ENCODE results near the gene DDAH1. TPM values are rescaled to one million over a fixed set of nuclear protein-coding genes. Genes with fewer than 3 reads are reported as not detected.
"Not testable (repeated sequence)": the region's sequence is repeated elsewhere in the genome, so short reads cannot be mapped to it uniquely, and the experiment has no call there.

Gene DDAH1
- total RNA-seq, 1 experiment from 2014 or later: 5.5 TPM

DNA sequence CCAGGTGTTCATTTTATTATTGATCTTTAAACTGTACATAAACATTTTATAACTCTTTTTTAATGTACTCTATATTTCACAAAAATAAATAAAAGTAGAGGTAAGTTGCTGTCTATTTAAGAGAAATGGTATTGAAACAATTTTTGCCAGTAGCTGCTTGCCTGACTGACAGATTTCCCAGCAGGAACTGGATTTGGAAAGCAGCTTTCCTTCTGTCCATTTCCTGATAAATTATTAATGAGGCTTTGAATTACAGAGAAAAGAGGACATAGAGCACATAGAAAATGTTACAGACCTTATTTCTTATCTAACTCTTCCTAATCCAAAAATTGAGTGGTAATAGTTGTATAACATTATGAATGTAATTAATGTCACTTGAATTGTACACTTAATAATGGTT lies 108.8 kb downstream of the DDAH1 start:
- in situ Hi-C loops (cut with HindIII; ENCODE audit: low pct_unique_long_range_greater_than_20kb, low sequenced_read_pairs): no loop called here
- DNase-seq (ENCODE audit: low read depth, low spot score): no peak

DNA sequence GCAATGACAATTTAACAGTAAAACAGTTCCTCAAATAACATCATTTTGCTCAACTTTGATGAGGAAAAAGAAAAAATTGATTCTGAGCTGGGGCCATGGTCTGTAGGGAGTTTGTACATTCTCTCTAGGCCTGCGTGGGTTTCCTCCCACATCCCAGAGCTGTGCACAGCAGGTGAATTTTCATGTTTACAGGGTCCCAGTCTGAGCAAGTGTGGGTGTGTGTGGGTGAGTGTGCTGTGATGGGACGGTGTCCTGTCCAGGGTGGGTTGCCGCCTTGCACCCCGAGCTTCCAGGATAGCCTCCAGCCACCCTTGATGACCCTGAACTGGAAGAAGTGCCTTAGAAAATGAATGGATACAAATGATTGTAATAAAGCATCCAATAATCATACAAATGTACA lies 112.9 kb downstream of the DDAH1 start:
- DNase-seq (ENCODE audit: low read depth, low spot score): no peak
- in situ Hi-C loops (cut with HindIII; ENCODE audit: low pct_unique_long_range_greater_than_20kb, low sequenced_read_pairs): no loop called here

GRCh38 chr1:85351202-85351828 lies 113.6 kb downstream of the DDAH1 start:
- in situ Hi-C loops (cut with HindIII; ENCODE audit: low pct_unique_long_range_greater_than_20kb, low sequenced_read_pairs): no loop called here
- DNase-seq (ENCODE audit: low read depth, low spot score): no peak

- no peak for DNase-seq (ENCODE audit: low read depth, low spot score)
- in situ Hi-C loops (cut with HindIII; ENCODE audit: low pct_unique_long_range_greater_than_20kb, low sequenced_read_pairs): loop anchor here (25.0 kb wide), 1 partner anchor 163 kb away; no protein-coding TSS in a partner anchor
Measured at GRCh38 chr1:85349224-85349623, 115.7 kb downstream of the DDAH1 start.

- in situ Hi-C loops (cut with HindIII; ENCODE audit: low pct_unique_long_range_greater_than_20kb, low sequenced_read_pairs): loop anchor here (25.0 kb wide), 1 partner anchor 164 kb away; no protein-coding TSS in a partner anchor
- no peak for DNase-seq (ENCODE audit: low read depth, low spot score)
Measured at GRCh38 chr1:85347908-85348307, 117.1 kb downstream of the DDAH1 start.

DNA sequence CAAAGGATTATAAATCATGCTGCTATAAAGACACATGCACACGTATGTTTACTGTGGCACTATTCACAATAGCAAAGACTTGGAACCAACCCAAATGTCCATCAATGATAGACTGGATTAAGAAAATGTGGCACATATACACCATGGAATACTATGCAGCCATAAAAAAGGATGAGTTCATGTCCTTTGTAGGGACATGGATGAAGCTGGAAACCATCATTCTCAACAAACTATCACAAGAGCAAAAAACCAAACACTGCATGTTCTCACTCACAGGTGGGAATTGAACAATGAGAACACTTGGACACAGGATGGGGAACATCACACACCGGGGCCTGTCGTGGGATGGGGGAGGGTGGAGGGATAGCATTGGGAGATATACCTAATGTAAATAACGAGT lies 117.7 kb downstream of the DDAH1 start:
- DNase-seq (ENCODE audit: low read depth, low spot score): not testable (repeated sequence)
- in situ Hi-C loops (cut with HindIII; ENCODE audit: low pct_unique_long_range_greater_than_20kb, low sequenced_read_pairs): loop anchor here (25.0 kb wide), 1 partner anchor 165 kb away; no protein-coding TSS in a partner anchor

- in situ Hi-C loops (cut with HindIII; ENCODE audit: low pct_unique_long_range_greater_than_20kb, low sequenced_read_pairs): loop anchor here (25.0 kb wide), 1 partner anchor 168 kb away; no protein-coding TSS in a partner anchor
- DNase-seq (ENCODE audit: low read depth, low spot score): peak; percentile 56
Measured at GRCh38 chr1:85344256-85344694, 120.7 kb downstream of the DDAH1 start.

GRCh38 chr1:85343612-85344255 lies 121.2 kb downstream of the DDAH1 start:
- in situ Hi-C loops (cut with HindIII; ENCODE audit: low pct_unique_long_range_greater_than_20kb, low sequenced_read_pairs): loop anchor here (25.0 kb wide), 1 partner anchor 169 kb away; no protein-coding TSS in a partner anchor
- peak; percentile 64 for DNase-seq (ENCODE audit: low read depth, low spot score)

- DNase-seq (ENCODE audit: low read depth, low spot score): no peak
- in situ Hi-C loops (cut with HindIII; ENCODE audit: low pct_unique_long_range_greater_than_20kb, low sequenced_read_pairs): loop anchor here (25.0 kb wide), 1 partner anchor 169 kb away; no protein-coding TSS in a partner anchor
Measured at GRCh38 chr1:85343213-85343611, 121.7 kb downstream of the DDAH1 start.

GRCh38 chr1:85342207-85342606 lies 122.8 kb downstream of the DDAH1 start:
- in situ Hi-C loops (cut with HindIII; ENCODE audit: low pct_unique_long_range_greater_than_20kb, low sequenced_read_pairs): loop anchor here (25.0 kb wide), 1 partner anchor 170 kb away; no protein-coding TSS in a partner anchor
- DNase-seq (ENCODE audit: low read depth, low spot score): no peak

- no peak for DNase-seq (ENCODE audit: low read depth, low spot score)
- in situ Hi-C loops (cut with HindIII; ENCODE audit: low pct_unique_long_range_greater_than_20kb, low sequenced_read_pairs): loop anchor here (25.0 kb wide), 1 partner anchor 172 kb away; no protein-coding TSS in a partner anchor
Measured at GRCh38 chr1:85340427-85340826, 124.5 kb downstream of the DDAH1 start.

DNA sequence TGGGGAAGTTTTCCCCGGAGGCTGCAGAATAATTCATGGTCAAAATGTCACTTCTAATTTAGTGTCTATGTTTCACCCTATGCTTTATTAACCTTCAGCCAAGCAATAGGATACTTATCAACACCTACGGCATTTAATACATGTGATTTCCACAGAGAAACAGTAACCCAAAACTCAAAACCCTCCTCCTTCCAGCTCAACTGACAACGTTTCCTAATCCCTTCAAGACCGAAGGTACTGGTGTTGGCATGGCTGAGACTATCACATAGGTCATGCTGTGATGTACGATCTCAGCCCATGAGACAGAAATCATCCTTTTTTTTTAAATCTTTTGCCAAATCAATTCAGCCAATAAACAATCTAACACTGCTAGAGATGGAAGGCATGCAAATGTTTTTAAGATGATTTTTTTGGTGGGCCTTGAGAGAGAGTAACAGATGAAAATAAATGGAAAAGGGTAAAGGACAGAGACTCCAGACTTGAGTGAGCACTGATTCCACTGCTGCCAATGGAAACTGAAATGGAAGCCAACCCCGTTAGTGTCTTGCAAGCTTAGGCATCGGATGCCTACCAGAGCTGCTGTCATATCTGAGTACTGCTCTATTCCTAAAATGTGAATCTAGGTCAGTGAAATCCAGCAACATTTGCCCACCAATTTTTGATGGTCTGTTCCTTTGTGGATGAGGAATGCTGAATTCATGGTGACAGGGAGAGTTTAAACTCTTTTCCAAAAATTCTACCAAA lies 125.1 kb downstream of the DDAH1 start:
- DNase-seq (ENCODE audit: low read depth, low spot score): no peak
- in situ Hi-C loops (cut with HindIII; ENCODE audit: low pct_unique_long_range_greater_than_20kb, low sequenced_read_pairs): loop anchor here (25.0 kb wide), 1 partner anchor 172 kb away; no protein-coding TSS in a partner anchor

- DNase-seq (ENCODE audit: low read depth, low spot score): no peak
- in situ Hi-C loops (cut with HindIII; ENCODE audit: low pct_unique_long_range_greater_than_20kb, low sequenced_read_pairs): loop anchor here (25.0 kb wide), 1 partner anchor 173 kb away; no protein-coding TSS in a partner anchor
Measured at GRCh38 chr1:85339089-85339488, 125.9 kb downstream of the DDAH1 start.

DNA sequence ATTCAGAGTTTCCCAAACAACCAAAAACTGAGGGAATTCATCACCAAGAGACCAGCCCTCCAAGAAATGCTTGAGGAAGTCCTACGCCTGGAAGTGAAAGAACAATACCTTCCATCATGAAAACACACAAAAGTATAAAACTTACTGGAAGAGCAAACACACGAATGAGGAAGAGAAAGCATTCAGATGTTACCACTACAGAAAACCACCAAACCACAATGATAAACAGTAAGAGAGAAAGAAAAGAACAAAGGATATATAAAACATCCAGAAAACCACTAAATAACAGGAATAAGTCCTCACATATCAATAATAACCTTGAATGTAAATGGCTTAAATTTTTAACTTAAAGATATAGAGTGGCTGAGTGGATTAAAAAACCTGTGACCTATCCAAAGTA lies 130.0 kb downstream of the DDAH1 start:
- DNase-seq (ENCODE audit: low read depth, low spot score): no peak
- in situ Hi-C loops (cut with HindIII; ENCODE audit: low pct_unique_long_range_greater_than_20kb, low sequenced_read_pairs): loop anchor here (25.0 kb wide), 1 partner anchor 177 kb away; no protein-coding TSS in a partner anchor

DNA sequence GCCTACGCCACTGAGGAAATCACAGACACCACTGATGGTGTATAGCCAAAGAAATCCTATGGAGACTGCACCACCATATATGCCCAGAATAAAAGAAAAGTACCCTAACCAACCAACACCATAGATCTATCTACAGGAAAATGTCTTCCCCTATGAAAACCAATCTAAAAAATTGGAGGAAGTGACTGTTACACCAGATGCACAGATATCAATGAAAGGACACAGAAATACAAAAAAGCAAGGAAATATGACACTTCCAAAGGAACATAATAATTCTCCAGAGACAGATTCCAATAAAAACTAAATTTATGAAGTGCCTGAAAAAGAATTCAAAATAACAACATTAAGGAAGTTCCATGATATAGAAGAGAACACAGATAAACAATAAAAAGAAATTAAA lies 131.8 kb downstream of the DDAH1 start:
- DNase-seq (ENCODE audit: low read depth, low spot score): no peak
- in situ Hi-C loops (cut with HindIII; ENCODE audit: low pct_unique_long_range_greater_than_20kb, low sequenced_read_pairs): loop anchor here (25.0 kb wide), 1 partner anchor 179 kb away; no protein-coding TSS in a partner anchor

- no peak for DNase-seq (ENCODE audit: low read depth, low spot score)
- in situ Hi-C loops (cut with HindIII; ENCODE audit: low pct_unique_long_range_greater_than_20kb, low sequenced_read_pairs): loop anchor here (25.0 kb wide), 1 partner anchor 180 kb away; no protein-coding TSS in a partner anchor
Measured at GRCh38 chr1:85332575-85332974, 132.4 kb downstream of the DDAH1 start.

DNA sequence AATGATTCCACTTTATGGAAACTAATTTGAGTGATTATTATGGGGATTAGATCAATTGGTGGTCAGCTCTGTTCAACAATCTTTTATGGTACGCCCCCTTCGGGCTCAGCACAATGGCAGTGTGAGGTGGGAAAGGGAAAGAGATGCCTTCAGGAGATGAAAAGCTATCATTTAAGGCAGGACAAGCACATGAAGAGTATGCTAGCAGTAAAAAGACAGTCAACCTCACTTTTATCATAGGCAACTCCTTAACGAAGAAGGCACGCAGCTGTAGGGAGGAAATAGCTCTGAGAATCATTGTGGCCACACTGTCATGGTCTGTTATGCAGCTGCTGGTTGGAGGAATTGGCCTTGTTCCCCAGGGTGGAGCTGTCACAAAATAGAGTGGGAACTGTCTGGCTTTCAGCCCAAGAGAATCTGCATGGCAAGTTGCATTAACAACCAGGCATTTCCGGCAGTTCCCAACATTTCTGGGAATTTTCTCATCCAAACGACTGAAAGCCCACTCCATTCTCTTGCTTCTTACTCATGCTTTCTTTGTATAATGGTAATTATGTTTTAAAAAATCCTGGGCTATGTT lies 134.2 kb downstream of the DDAH1 start:
- in situ Hi-C loops (cut with HindIII; ENCODE audit: low pct_unique_long_range_greater_than_20kb, low sequenced_read_pairs): loop anchor here (25.0 kb wide), 1 partner anchor 182 kb away; no protein-coding TSS in a partner anchor
- no peak for DNase-seq (ENCODE audit: low read depth, low spot score)
